ENCODE measurements around the gene FRMD4A.

Gene FRMD4A

GRCh38 chr10:14336736-14337135 is 6.0 kb upstream of the FRMD4A start:
- DNase-seq = no peak

DNA sequence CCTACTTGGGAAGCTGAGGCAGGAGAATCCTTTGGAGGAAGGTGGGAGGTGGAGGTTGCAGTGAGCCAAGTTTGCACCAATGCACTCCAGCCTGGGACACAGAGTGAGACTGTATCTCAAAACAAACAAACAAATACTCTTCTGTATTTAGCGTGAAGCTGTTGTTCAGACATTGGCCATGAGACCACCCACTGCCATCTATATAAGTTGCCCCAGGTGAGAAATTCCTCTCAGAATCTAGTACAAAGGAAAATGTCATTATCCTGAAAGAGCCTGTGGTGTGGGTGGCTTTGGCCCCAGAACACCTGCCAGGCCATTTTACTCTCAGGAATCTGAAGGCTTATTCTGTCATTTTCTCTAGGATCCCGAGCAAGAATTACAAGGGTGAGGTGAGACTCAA is 4.0 kb upstream of the FRMD4A start:
- DNase-seq = no peak

- no peak for DNase-seq
Observed at GRCh38 chr10:14333606-14334005, 2.9 kb upstream of the FRMD4A start.

DNA sequence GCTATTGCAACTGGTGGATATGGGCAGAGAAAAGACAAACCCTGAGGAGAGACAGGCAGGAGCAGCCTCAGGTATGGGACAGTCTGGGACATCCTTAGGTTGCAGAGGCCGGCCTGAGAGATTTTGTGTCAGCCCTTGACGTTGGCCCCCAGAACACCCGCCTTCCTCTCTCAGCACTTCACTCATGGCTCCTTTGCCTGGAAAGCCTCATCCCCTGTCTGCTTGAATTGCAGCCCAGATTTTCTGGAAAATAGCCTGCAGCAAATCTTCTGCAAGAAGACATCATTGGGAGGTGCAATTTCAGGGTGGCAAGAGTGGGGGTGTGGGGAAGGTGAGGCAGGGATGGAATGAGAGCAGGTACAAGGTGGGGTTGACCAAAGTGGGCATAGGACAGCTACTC is 2.2 kb upstream of the FRMD4A start:
- no peak for DNase-seq

DNA sequence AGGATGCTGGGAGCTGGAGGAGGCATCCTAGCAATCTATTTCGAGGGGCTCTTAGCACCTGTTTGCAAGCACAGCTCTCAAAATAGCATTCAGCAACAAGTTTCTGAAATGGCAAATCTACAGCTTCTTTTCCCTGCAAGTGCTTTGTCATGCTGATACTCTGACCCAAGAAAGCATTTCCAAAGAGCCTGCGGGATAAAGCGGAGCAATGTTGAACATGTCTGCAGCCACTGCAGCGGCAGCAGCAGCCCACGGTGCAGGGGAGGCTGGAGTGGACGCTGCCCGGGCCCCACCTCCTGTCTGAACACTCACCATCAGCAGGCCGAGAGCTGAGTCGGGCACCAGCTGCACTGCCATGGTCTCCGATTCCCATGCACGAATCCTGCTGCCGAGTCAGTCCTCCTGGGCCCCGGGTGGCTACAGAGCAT is 964 bp downstream of the FRMD4A start:
- DNase-seq = no peak

DNA sequence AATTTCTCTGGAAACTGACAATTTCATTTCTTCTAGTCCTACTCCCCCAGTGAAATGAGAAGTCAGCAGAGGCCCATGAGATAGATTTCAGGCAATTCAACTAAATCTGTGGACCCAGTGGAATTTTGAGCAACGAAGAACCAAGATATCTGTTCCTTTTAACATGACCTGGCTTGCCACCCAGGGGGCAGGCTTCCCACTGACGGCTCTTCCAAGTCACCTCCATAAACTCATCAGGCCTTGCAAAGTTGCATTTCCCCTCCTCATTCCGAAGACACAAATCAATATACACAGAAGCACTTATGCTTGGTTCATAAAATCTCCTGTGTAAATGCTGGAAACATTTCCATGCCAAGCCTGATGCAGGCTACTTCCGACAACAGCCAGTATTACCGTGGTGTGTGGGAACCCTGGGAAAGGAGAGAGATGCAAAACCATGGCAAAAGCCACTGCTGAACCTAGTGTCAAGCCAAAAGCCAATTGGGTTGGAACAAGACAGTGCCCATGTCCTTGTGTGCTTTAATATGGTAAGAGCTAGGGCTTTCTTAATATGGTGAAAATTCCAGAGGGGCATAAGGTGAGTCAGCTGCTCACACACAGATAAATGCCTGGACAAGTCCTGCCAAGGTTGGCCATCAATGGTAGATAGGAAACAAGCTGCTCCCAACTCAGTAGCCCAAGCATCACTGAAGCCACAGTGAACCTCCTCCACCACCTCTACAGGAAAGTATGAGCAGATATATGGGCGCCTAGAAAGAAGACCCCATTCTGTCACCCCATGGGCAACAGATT is 1.6 kb downstream of the FRMD4A start:
- DNase-seq = no peak

- DNase-seq = no peak
Observed at GRCh38 chr10:14327527-14327926, 3.2 kb downstream of the FRMD4A start.

DNA sequence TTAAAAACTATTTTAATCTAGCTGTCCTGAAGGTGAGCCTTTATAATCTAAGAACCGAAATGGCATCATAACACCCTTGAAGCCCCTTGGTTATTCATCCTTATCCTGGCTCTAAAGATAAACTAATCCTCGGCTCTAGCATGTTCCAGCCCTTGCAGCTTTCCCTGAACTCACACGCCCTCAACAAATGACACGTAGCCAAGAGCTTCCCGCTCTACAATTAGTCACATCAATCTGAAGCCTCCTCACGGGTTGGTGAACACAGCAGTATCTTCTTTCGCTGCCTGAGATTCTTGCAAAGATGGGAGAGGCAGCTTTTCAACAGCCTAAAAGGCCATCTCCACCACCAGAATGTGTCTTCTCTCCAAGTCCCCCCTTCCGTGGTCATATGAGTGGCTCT is 4.1 kb downstream of the FRMD4A start:
- no peak for DNase-seq

GRCh38 chr10:14325325-14325955 is 5.3 kb downstream of the FRMD4A start:
- DNase-seq = peak; percentile 14 to 25

DNA sequence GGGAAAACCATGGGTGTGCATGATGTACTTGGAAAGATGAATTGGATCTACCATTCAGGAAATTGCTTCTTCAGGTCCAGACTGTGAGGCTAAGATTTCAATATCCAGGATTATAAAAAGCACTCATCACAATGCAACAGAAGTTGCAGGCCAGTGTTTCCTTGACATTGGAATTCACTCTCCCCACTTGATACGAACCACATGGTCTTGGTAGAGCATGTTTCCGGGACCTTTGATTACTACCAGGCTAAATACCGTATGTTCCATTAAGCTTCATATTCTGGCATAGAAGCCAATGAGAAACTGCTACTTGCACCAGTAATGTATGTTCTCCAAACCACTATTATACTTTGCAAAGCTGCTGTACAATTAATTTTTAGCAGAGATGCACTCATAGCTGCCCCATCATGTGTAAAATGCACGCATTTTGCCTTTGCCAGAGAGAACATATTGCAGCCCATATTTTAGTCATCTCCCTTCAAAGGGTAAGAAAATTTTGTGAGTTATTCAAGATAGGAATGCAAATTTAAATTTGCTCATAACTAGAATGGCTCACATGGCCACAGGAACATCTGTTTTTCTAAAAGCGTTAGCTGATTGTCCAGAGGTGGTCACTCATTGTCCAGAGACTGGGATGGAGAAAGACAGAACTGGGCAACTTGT is 8.1 kb downstream of the FRMD4A start:
- DNase-seq = no peak

DNA sequence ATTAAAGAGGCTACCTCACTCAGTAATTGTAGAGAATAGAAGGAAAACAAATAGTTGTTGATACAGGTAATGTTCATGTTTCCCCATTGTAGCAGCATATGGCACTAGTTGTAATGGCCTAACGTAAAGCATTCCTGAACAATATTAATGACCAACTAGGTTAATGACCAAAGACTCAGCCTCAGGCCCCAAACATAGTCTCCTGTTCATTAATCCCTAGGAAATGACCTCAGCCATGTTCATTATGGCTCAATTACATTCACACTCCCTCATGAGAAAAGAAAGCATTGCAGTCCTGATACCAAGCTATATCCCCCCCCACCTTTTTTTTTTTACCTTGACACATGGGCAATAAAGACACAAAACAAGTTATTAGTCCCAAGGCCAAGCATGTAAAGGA is 12.7 kb downstream of the FRMD4A start:
- DNase-seq = no peak

- no peak for DNase-seq
Observed at GRCh38 chr10:14312014-14312413, 18.7 kb downstream of the FRMD4A start.

DNA sequence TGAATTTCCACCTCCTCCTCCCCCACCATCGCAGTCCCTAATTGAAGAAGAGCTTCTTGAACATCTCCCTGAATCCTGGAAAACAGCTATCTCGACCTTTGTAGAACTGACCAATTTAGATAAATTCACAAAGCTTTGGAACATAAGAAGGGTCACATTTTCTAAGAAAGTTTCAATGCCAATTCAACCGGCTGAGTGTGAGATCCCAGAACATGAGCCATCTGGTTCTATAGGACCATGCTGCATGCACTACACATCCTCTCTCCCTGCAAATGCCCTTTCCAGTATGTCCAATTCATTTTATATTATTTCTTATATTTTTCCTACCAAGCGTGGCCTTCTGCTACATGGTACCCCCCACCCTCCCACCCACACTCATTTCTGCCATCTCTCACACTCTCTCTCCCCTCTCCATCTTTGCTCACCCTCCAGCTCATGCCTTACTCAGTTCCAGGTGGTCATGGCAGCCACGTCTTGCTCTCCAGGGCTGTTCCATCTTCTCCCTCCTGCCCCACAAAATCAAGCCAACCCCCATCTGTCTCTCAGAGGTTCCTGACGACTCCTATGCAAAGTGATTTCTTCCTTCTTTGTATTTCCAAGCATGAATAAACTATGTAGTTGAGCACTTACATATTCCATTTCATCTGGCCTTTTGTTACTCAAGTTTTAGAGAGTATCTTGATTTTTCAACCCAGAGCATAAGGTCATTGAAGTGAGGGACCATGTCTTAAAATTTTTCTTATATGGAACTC is 19.3 kb downstream of the FRMD4A start:
- no peak for DNase-seq

- no peak for DNase-seq
Observed at GRCh38 chr10:14309593-14309992, 21.1 kb downstream of the FRMD4A start.

DNA sequence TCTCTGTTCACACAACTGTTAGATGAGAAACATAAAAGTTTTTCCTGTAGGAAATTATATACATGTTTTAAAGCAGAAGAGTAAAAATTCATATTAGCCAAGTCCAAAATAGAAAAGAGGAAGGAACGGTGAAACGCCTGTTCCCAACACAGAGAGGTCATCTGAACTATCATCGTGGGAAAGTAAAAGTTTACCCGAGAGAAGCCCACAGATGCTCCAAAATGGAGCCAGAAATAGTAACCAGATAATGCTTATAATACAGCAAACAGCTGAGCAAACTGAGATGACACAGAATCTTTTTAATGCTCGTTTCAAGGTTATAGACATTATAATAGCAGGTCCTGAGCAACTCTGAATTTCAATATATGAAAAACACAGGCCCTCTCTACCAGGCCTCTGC is 24.5 kb downstream of the FRMD4A start:
- no peak for DNase-seq

- DNase-seq = no peak
Observed at GRCh38 chr10:14304046-14304445, 26.7 kb downstream of the FRMD4A start.

- DNase-seq = no peak
Observed at GRCh38 chr10:14302035-14302434, 28.7 kb downstream of the FRMD4A start.

GRCh38 chr10:14299556-14299955 is 31.2 kb downstream of the FRMD4A start:
- no peak for DNase-seq

- DNase-seq = no peak
Observed at GRCh38 chr10:14296065-14296709, 34.5 kb downstream of the FRMD4A start.

GRCh38 chr10:14294347-14295059 is 36.2 kb downstream of the FRMD4A start:
- DNase-seq = no peak

DNA sequence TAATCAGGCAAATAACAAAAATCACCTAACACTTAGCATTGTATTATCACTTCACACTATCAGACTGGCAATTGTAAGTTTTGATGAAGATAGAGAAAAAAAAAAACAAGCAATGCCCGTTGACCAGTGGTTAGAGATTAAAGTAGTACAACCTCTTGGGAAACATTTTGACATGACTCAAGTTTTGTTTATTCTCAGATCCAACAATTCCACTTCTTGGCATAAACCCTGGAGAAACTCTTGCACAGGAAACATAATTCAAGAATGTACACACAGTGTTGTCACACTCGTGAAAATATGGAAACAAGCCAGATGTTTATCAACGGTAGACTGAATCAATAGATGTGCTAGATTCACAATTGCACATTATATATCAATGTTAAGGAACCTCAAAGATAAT is 37.2 kb downstream of the FRMD4A start:
- no peak for DNase-seq

- DNase-seq = no peak
Observed at GRCh38 chr10:14291296-14291695, 39.4 kb downstream of the FRMD4A start.
